GM12801 (cell line): ENCODE measurements around the gene VAMP4.

Experiments used
- TF ChIP-seq, protein P1 (sequence below): IDR thresholded peaks from one replicate; pipeline ENCODE4 v1.5.1; 2011; ENCODE audit warnings: control low read depth; ENCODE audit not compliant: insufficient read length; ENCODE audit errors: extremely low read depth

The VAMP4 gene

DNA sequence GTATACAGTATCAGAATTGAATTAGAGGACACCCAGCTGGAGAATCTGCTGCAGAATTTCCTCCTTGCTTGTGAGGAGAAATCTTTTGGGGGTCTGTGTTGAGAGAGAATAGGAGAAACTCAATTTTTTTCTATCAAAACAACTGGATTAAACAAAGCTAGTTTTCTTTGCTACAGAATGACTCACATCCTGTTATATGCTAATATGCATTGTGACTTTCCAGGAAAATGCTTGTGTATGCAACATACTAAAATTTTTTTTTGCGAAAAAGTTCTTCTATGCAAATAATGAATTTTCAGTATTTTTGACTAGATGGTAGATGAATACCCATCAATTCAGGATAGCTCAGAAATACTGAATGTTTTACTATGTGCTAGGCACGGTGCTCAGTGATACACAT lies 2.2 kb downstream of the VAMP4 start:
- TF ChIP-seq, protein P1, sequence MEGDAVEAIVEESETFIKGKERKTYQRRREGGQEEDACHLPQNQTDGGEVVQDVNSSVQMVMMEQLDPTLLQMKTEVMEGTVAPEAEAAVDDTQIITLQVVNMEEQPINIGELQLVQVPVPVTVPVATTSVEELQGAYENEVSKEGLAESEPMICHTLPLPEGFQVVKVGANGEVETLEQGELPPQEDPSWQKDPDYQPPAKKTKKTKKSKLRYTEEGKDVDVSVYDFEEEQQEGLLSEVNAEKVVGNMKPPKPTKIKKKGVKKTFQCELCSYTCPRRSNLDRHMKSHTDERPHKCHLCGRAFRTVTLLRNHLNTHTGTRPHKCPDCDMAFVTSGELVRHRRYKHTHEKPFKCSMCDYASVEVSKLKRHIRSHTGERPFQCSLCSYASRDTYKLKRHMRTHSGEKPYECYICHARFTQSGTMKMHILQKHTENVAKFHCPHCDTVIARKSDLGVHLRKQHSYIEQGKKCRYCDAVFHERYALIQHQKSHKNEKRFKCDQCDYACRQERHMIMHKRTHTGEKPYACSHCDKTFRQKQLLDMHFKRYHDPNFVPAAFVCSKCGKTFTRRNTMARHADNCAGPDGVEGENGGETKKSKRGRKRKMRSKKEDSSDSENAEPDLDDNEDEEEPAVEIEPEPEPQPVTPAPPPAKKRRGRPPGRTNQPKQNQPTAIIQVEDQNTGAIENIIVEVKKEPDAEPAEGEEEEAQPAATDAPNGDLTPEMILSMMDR, result no peak

DNA sequence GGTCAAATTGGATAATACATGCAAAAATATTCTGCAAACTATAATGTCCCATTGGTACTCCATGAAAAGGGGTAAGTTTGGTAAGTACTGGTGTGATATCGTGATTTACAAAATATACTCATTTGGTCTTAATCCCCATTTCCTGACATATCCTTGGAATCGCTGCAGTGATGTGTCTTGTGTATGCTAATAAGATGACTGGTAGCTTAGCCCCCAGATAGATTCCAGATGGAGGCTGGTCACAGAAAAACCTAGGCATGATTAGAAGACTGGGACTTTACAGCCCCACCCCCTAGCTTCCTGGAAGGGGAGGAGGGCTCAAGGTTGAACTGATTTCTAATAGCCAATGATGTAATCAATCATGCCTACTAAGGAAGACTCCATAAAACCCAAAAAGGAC lies 3.0 kb downstream of the VAMP4 start:
- TF ChIP-seq, protein P1, result no peak

- TF ChIP-seq, protein P1, result no peak
Measured at GRCh38 chr1:171736196-171736595, 5.7 kb downstream of the VAMP4 start.

- TF ChIP-seq, protein P1, result no peak
Measured at GRCh38 chr1:171730052-171730451, 11.8 kb downstream of the VAMP4 start.

- TF ChIP-seq, protein P1, result no peak
Measured at GRCh38 chr1:171727778-171728177, 14.1 kb downstream of the VAMP4 start.

- TF ChIP-seq, protein P1, result no peak
Measured at GRCh38 chr1:171718848-171719247, 23.0 kb downstream of the VAMP4 start.

- TF ChIP-seq, protein P1, result no peak
Measured at GRCh38 chr1:171718216-171718615, 23.6 kb downstream of the VAMP4 start.

GRCh38 chr1:171717062-171717718 lies 24.7 kb downstream of the VAMP4 start:
- TF ChIP-seq, protein P1, result no peak
